ENCODE measurements around the gene CLCA2.

DNA sequence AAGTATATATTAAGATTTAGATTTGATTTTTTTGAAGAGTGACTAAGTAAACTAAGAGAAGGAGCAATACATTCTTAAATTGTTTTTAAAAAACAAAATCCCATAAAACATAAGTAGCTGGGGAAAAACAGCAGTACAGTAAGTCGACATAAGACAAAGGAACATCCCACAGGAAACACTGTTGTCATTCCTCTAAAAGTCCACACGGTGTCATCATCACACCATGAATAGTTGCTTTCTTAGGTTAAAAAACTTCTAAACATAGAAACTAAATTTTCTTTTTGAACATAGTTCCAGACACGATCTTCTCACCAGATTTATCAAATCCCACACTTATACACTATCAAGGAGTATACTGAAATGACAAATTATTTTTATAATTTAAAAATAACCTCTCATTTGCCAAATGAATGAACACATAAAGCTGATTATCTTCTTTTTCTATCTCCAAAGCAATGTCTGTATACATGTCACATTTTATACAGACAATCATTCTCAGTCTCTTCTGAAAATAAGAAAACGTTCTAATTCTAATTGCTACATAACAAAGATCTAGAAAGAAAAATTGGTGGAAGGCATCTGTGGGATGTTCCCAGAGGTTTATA, 43.6 kb upstream of the CLCA2 start:
- TF ChIP-seq CTCF (IDR thresholded peaks at IDR 0.05) (peak; percentile 84; the same call in 1 of the 2 replicates), TCF7L2 (IDR thresholded peaks at IDR 0.05; ENCODE audit: low read depth, low read length) (no peak), REST (IDR thresholded peaks at IDR 0.05; ENCODE audit: insufficient read depth in 1 of 2, low read depth in 2 of 2, low read length in 1 of 2) (no peak), POLR2AphosphoS5 (IDR thresholded peaks at IDR 0.05; ENCODE audit: low read depth, low read length) (no peak)

All from Panc1 (cell line).